A549 (cell line): ENCODE data around the gene KRT79. TPM values are rescaled to one million over a fixed set of nuclear protein-coding genes. Genes with fewer than 3 reads are reported as not detected.

Source experiments
- ATAC-seq, 2 experiments: fragments of 200-7000 bp in 1 of 2; fragments of >200 bp in 1 of 2; cut with Nextera tagmentation in 1 of 2; cut with Tn5 transposase in 1 of 2; 3 replicates each; pipeline versions ENCODE4 v1.8.0 to v1.9.1; 2018 to 2020; ENCODE audit warnings: mild to moderate bottlenecking in 1 of 2, moderate library complexity in 1 of 2
- CTCF ChIA-PET: fragments of 300-600 bp; sonication (Branson Sonifier 250); formaldehyde crosslinking; extraction: SDS; loops from one replicate; lab custom pipeline; 2021; ENCODE audit warnings: antibody characterized with exemption, inconsistent platforms; lab: Yijun Ruan, JAX
- POLR2A ChIA-PET: fragments of 350-600 bp; formaldehyde crosslinking; extraction: SDS; loops from one replicate; lab custom pipeline; 2021; ENCODE audit warnings: antibody characterized with exemption, inconsistent platforms; lab: Yijun Ruan, JAX
- DNase-seq, 2 experiments: peaks; one replicate each; pipeline versions ENCODE4 v3.0.0 to v3.0.0-alpha.2; 2011 to 2016; ENCODE audit warnings: low read depth in 1 of 2, low spot score in 1 of 2
- FAIRE-seq: peaks from 2 replicates; lab custom pipeline; 2011; peaks lifted over from hg19 to GRCh38; lab: Jason Lieb, UNC
- H3K27ac ChIP-seq, 2 experiments: fragments of >200 bp; sonication (Bioruptor Twin); formaldehyde crosslinking; 3 replicates each; pipeline ENCODE4 v1.5.1; 2016 to 2017
- H3K4me1 ChIP-seq: fragments of >200 bp; sonication (Bioruptor Twin); formaldehyde crosslinking; 3 replicates; pipeline ENCODE4 v1.6.1; 2016
- H3K4me2 ChIP-seq: fragments of >200 bp; sonication (Bioruptor Twin); formaldehyde crosslinking; 3 replicates; pipeline ENCODE4 v1.6.1; 2016
- H3K4me3 ChIP-seq: fragments of >200 bp; sonication (Bioruptor Twin); formaldehyde crosslinking; 3 replicates; pipeline ENCODE4 v1.5.1; 2016
- H3K9me3 ChIP-seq: fragments of >200 bp; sonication (Bioruptor Twin); formaldehyde crosslinking; 3 replicates; pipeline ENCODE4 v1.6.1; 2016
- CBX2 ChIP-seq: fragments of 200-600 bp; sonication (generic); IDR thresholded peaks from 2 replicates; pipeline ENCODE4 v1.6.1; 2016; ENCODE audit warnings: low read depth, mild to moderate bottlenecking, borderline replicate concordance
- CEBPB ChIP-seq, 2 experiments: fragments of >200 bp in 1 of 2; sonication (Bioruptor Twin) in 1 of 2; formaldehyde crosslinking in 1 of 2; IDR thresholded peaks; 2 replicates each; pipeline ENCODE4 v1.6.1; 2012 to 2016
- CHD2 ChIP-seq: fragments of 150-350 bp; IDR thresholded peaks from 2 replicates; pipeline ENCODE4 v1.6.1; 2014; ENCODE audit warnings: low read length; ENCODE audit not compliant: partially characterized antibody
- EHMT2 ChIP-seq: fragments of 200-600 bp; sonication (generic); IDR thresholded peaks from 2 replicates; pipeline ENCODE4 v1.6.1; 2016; ENCODE audit warnings: antibody characterized with exemption, low read depth, mild to moderate bottlenecking, moderate library complexity
- FOSB ChIP-seq: fragments of 250-450 bp; sonication (Bioruptor Pico); IDR thresholded peaks from 2 replicates; pipeline ENCODE4 v1.5.0; 2020; ENCODE audit warnings: mild to moderate bottlenecking, moderate library complexity
- FOXS1 ChIP-seq: fragments of 250-450 bp; sonication (Bioruptor Pico); IDR thresholded peaks from 2 replicates; pipeline ENCODE4 v1.5.0; 2020; ENCODE audit warnings: mild to moderate bottlenecking, moderate library complexity
- HOXA7 ChIP-seq: fragments of 250-450 bp; sonication (Bioruptor Pico); IDR thresholded peaks from 2 replicates; pipeline ENCODE4 v1.5.0; 2020; ENCODE audit warnings: mild to moderate bottlenecking, moderate library complexity
- HOXB13 ChIP-seq: fragments of 250-450 bp; sonication (Bioruptor Pico); IDR thresholded peaks from 2 replicates; pipeline ENCODE4 v1.5.0; 2020; ENCODE audit warnings: low read depth, mild to moderate bottlenecking, moderate library complexity
- JUN ChIP-seq, 2 experiments: fragments of >200 bp; sonication (Bioruptor Twin); formaldehyde crosslinking; IDR thresholded peaks; 2 replicates in 1 of 2; 3 replicates in 1 of 2; pipeline ENCODE4 v1.6.1; 2016 to 2017
- KDM5A ChIP-seq: fragments of 200-600 bp; sonication (generic); IDR thresholded peaks from 2 replicates; pipeline ENCODE4 v1.6.1; 2016; ENCODE audit warnings: antibody characterized with exemption, mild to moderate bottlenecking
- NR3C1 ChIP-seq: fragments of >200 bp; sonication (Bioruptor Twin); formaldehyde crosslinking; IDR thresholded peaks from 3 replicates; pipeline ENCODE4 v1.6.1; 2017
- POLR2A ChIP-seq: IDR thresholded peaks from 2 replicates; pipeline ENCODE4 v1.6.1; 2012; ENCODE audit warnings: mild to moderate bottlenecking, low read length
- RFX5 ChIP-seq: fragments of 450-650 bp; IDR thresholded peaks from 2 replicates; pipeline ENCODE4 v1.7.1; 2014; ENCODE audit warnings: antibody characterized with exemption, mild to moderate bottlenecking, moderate library complexity
- ZNF302 ChIP-seq: fragments of 250-450 bp; sonication (Bioruptor Pico); IDR thresholded peaks from 2 replicates; pipeline ENCODE4 v1.9.0; 2021; ENCODE audit warnings: inconsistent platforms, mild to moderate bottlenecking, moderate library complexity
- ZSCAN20 ChIP-seq: fragments of 250-450 bp; sonication (Bioruptor Pico); IDR thresholded peaks from 2 replicates; pipeline ENCODE4 v1.8.0; 2022; ENCODE audit warnings: mild to moderate bottlenecking, moderate library complexity
- WGBS: methylation state at CpG from one replicate; pipeline ENCODE4 v1.1.6; 2017; ENCODE audit errors: missing lambda C conversion rate; 5-methylcytosine and 5-hydroxymethylcytosine counted together
- polyA plus RNA-seq, 4 experiments: library from polyadenylated mRNA; depleted of rRNA in 3 of 4; stranded (reverse); fragments of >200 nt; fragmentation: RNase III in 1 of 4; extraction: RNeasy Plus Mini Kit Qiagen cat#74134 plus additional on column Dnase treatment in 1 of 4; gene quantifications; 2 replicates in 3 of 4; 3 replicates in 1 of 4; pipeline ENCODE4 v1.2.3, GENCODE V29; 2011 to 2017
- TF ChIP-seq, protein P1 (sequence below): fragments of 450-650 bp; IDR thresholded peaks from 2 replicates; pipeline ENCODE4 v1.6.1; 2014; ENCODE audit warnings: antibody characterized with exemption
- TF ChIP-seq, protein P2 (sequence below): fragments of >200 bp; sonication (Bioruptor Twin); formaldehyde crosslinking; IDR thresholded peaks from 3 replicates; pipeline ENCODE4 v1.6.1; 2016
- TF ChIP-seq, protein P3 (sequence below): fragments of >200 bp; sonication (Bioruptor Twin); formaldehyde crosslinking; IDR thresholded peaks from 2 replicates; pipeline ENCODE4 v1.6.1; 2016
- TF ChIP-seq, protein P4 (sequence below): IDR thresholded peaks from 2 replicates; pipeline ENCODE4 v1.6.1; 2012

KRT79 gene
- polyA plus RNA-seq, 2 of the 4 experiments (the other 2 are of a cell fraction), result 0.05 TPM; not detected in 1

DNA sequence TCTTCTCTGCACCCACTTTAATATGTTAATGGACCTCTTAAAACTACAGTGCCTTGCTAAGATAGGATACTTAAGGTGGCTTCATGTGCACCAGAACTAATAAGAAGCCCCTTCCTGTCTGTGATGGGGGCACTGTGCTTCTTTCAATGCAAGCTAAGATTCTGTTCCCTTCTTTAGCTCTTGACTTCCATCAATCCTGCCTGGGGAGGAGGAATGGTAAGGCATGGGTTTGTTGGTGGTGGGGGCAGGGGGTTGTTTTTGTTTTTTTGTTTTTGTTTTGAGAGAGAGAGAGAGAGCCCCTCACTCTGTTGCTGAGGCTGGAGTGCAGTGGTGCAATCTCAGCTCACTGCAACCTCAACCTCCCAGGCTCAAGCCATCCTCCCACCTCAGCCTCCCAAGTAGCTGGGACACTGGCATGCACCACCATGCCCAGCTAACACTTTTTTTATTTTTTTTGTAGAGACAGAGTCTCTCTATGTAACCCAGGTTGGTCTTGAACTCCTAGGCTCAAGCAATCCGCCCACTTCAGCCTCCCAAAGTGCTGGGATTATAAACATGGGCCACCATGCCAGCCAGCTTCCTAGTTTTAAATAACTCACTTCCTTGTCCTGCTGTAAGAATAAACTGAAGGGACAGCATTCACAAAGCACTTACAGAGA, 33.7 kb downstream of the KRT79 start:
- 16% methylated on average over 1 of the region's 1 CpG for WGBS
- Histone ChIP-seq H3K4me3 (no peak overlapping the region), H3K4me2 (peak overlapping the region; percentile 54), H3K9me3 (no peaks in the 10 kb centered on the region), H3K4me1 (peaks cover 76% of the 10 kb centered on the region), H3K27ac (peak overlapping the region; percentile 88 to 89)
- ATAC-seq, result no peak
- TF ChIP-seq CEBPB (IDR thresholded peaks at IDR 0.05) (peak in 1 of 2 experiments; percentile 66; a peak in 2 of 4 replicates), EHMT2 (no peak), ZNF302 (0 out of 2 replicates have a peak, but pooled peaks have one; percentile 4), FOSB (CRISPR knock-in tag) (0 out of 2 replicates have a peak, but pooled peaks have one; percentile 17), ZSCAN20 (CRISPR knock-in tag) (peak; percentile 79), HOXB13 (no peak)
- TF ChIP-seq, protein P1, sequence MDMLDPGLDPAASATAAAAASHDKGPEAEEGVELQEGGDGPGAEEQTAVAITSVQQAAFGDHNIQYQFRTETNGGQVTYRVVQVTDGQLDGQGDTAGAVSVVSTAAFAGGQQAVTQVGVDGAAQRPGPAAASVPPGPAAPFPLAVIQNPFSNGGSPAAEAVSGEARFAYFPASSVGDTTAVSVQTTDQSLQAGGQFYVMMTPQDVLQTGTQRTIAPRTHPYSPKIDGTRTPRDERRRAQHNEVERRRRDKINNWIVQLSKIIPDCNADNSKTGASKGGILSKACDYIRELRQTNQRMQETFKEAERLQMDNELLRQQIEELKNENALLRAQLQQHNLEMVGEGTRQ, result no peak
- CTCF ChIA-PET, result interaction anchor here (0.7 to 2.5 kb wide), 5 partner anchors 12 to 170 kb away, joined by 3 to 9 read pairs (median 3); no protein-coding TSS in a partner anchor
- no peak for DNase-seq
- POLR2A ChIA-PET, result interaction anchor here (0.7 to 1.1 kb wide), 2 partner anchors 28 to 73 kb away, joined by 3 read pairs; no protein-coding TSS in a partner anchor
- no peak for FAIRE-seq

- POLR2A ChIA-PET, result interaction anchor here (1.1 kb wide), 1 partner anchor 74 kb away, joined by 3 read pairs; no protein-coding TSS in a partner anchor
- Histone ChIP-seq H3K4me2 (peak overlapping the region; percentile 54), H3K9me3 (no peaks in the 10 kb centered on the region), H3K4me1 (peaks cover 70% of the 10 kb centered on the region), H3K27ac (peak overlapping the region; percentile 88 to 89), H3K4me3 (no peak overlapping the region)
- ATAC-seq (no peak), DNase-seq (no peak), FAIRE-seq (no peak)
- 78% methylated on average over 5 of the region's 5 CpGs for WGBS
- CTCF ChIA-PET, result interaction anchor here (0.7 to 2.5 kb wide), 2 partner anchors 66 to 86 kb away, joined by 3 to 9 read pairs; no protein-coding TSS in a partner anchor
- no peak for TF ChIP-seq ZSCAN20 (CRISPR knock-in tag)
- TF ChIP-seq, protein P2, sequence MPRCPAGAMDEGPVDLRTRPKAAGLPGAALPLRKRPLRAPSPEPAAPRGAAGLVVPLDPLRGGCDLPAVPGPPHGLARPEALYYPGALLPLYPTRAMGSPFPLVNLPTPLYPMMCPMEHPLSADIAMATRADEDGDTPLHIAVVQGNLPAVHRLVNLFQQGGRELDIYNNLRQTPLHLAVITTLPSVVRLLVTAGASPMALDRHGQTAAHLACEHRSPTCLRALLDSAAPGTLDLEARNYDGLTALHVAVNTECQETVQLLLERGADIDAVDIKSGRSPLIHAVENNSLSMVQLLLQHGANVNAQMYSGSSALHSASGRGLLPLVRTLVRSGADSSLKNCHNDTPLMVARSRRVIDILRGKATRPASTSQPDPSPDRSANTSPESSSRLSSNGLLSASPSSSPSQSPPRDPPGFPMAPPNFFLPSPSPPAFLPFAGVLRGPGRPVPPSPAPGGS, result no peak
- no peak for TF ChIP-seq HOXA7 (CRISPR knock-in tag)
- no peak for TF ChIP-seq HOXB13
- no peak for TF ChIP-seq FOXS1
- TF ChIP-seq, protein P3, sequence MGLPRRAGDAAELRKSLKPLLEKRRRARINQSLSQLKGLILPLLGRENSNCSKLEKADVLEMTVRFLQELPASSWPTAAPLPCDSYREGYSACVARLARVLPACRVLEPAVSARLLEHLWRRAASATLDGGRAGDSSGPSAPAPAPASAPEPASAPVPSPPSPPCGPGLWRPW, result no peak
- no peak for TF ChIP-seq JUN (IDR thresholded peaks at IDR 0.05)
- TF ChIP-seq, protein P4, sequence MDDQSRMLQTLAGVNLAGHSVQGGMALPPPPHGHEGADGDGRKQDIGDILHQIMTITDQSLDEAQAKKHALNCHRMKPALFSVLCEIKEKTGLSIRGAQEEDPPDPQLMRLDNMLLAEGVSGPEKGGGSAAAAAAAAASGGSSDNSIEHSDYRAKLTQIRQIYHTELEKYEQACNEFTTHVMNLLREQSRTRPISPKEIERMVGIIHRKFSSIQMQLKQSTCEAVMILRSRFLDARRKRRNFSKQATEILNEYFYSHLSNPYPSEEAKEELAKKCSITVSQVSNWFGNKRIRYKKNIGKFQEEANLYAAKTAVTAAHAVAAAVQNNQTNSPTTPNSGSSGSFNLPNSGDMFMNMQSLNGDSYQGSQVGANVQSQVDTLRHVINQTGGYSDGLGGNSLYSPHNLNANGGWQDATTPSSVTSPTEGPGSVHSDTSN, result no peak
- TF ChIP-seq CHD2, result no peak
- TF ChIP-seq RFX5, result no peak
- no peak for TF ChIP-seq NR3C1
- TF ChIP-seq EHMT2, result no peak
- TF ChIP-seq POLR2A, result no peak
- no peak for TF ChIP-seq CBX2
- TF ChIP-seq KDM5A, result no peak
Measured at GRCh38 chr12:52799505-52800211, 34.5 kb downstream of the KRT79 start.
